ENCODE measurements around the gene NHEJ1. TPM values are rescaled to one million over a fixed set of nuclear protein-coding genes. Genes with fewer than 3 reads are reported as not detected.

The NHEJ1 gene
- total RNA-seq, 2 experiments from 2014 or later: 12.7 to 14.3 TPM

GRCh38 chr2:219183151-219183772, 22.6 kb upstream of the NHEJ1 start:
- Histone ChIP-seq H3K27ac (ENCODE audit: low read depth, low read length, poor library complexity, severe bottlenecking) (no peak overlapping the region), H4K20me1 (ENCODE audit: insufficient read depth, low read length) (0 out of 2 replicates have a peak, but pooled peaks cover 10% of the 10 kb centered on the region), H3K79me2 (ENCODE audit: insufficient read depth, low read depth, low read length) (peaks cover 18% of the 10 kb centered on the region; the same call in 1 of the 2 replicates), H3K9me2 (ENCODE audit: insufficient read depth, low read length) (no peaks in the 10 kb centered on the region), H3K36me3 (ENCODE audit: insufficient read depth, low read length) (peaks cover 68% of the 10 kb centered on the region), H3K9me3 (ENCODE audit: low read length) (no peaks in the 10 kb centered on the region), H3K4me1 (ENCODE audit: insufficient read depth, low read length, poor library complexity, severe bottlenecking) (peaks cover 10% of the 10 kb centered on the region), H3K4me2 (ENCODE audit: low read length) (no peak overlapping the region), H2AFZ (ENCODE audit: low read length) (no peak overlapping the region), H3K4me3 (ENCODE audit: low read depth, low read length, poor library complexity, severe bottlenecking) (no peak overlapping the region)
- no peak for TF ChIP-seq CTCF (conservative IDR thresholded peaks at IDR 0.05; ENCODE audit: low read length)
- no peak for TF ChIP-seq EZH2phosphoT487 (IDR thresholded peaks at IDR 0.05; ENCODE audit: borderline replicate concordance, low read depth, low read length)
- POLR2A ChIA-PET: interaction anchor here (1.3 kb wide), 1 partner anchor 23 kb away, joined by 3 read pairs; the partner anchor contains the start of gene ZFAND2B
- CTCF ChIA-PET (ENCODE audit: unreplicated experiment): no interaction called here
- intact Hi-C loops (cut with micrococcal nuclease; ENCODE audit: unreplicated experiment): no loop called here
- DNase-seq (ENCODE audit: low spot score): no peak
- TSS peak; percentile 19 for BruUV-seq (replicated peaks)

- Histone ChIP-seq H3K27ac (ENCODE audit: low read depth, low read length, poor library complexity, severe bottlenecking) (no peak overlapping the region), H2AFZ (ENCODE audit: low read length) (no peak overlapping the region), H3K36me3 (ENCODE audit: insufficient read depth, low read length) (peaks cover 68% of the 10 kb centered on the region), H3K9me3 (ENCODE audit: low read length) (no peaks in the 10 kb centered on the region), H3K79me2 (ENCODE audit: insufficient read depth, low read depth, low read length) (peaks cover 18% of the 10 kb centered on the region; the same call in 1 of the 2 replicates), H3K4me1 (ENCODE audit: insufficient read depth, low read length, poor library complexity, severe bottlenecking) (peaks cover 10% of the 10 kb centered on the region), H3K4me2 (ENCODE audit: low read length) (no peak overlapping the region), H3K4me3 (ENCODE audit: low read depth, low read length, poor library complexity, severe bottlenecking) (no peak overlapping the region), H4K20me1 (ENCODE audit: insufficient read depth, low read length) (0 out of 2 replicates have a peak, but pooled peaks cover 10% of the 10 kb centered on the region), H3K9me2 (ENCODE audit: insufficient read depth, low read length) (no peaks in the 10 kb centered on the region)
- intact Hi-C loops (cut with micrococcal nuclease; ENCODE audit: unreplicated experiment): no loop called here
- BruUV-seq (replicated peaks): no TSS peak
- no peak for DNase-seq (ENCODE audit: low spot score)
- TF ChIP-seq CTCF (conservative IDR thresholded peaks at IDR 0.05; ENCODE audit: low read length): no peak
- no peak for TF ChIP-seq EZH2phosphoT487 (IDR thresholded peaks at IDR 0.05; ENCODE audit: borderline replicate concordance, low read depth, low read length)
- CTCF ChIA-PET (ENCODE audit: unreplicated experiment): no interaction called here
- POLR2A ChIA-PET: interaction anchor here (0.6 to 1.3 kb wide), 4 partner anchors 15 to 33 kb away, joined by 3 read pairs; partner anchors contain the start of gene ZFAND2B
Observed at GRCh38 chr2:219182331-219183150, 21.9 kb upstream of the NHEJ1 start.
